LNCAP (cell line): ENCODE results near the gene SAP30.

ENCODE experiments used
- CTCF ChIP-seq: fragments of 450-650 bp; IDR thresholded peaks from 2 replicates; pipeline ENCODE4 v1.5.1; 2017; ENCODE audit warnings: mild to moderate bottlenecking

Gene SAP30

GRCh38 chr4:173405840-173406606 is 35.3 kb downstream of the SAP30 start:
- TF ChIP-seq CTCF: no peak

DNA sequence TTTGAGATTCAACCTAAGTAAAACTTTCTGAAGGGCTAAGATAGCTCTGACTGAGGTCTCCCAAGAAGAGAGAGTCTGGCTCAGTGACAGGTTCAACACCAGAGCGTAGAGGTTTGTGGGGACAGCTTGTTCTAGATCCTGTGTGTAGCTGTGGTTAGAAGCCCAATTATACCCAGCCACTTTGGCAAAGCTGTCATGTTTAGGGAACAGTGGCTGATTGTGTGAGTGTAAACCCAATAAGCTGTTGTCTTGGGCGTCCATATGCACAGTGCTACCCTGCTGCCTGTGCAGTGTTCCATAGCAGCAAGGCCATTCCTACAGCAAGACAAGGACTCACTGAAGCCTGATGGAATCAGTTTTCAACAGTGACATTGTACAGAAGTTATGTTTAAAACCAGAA is 39.3 kb downstream of the SAP30 start:
- no peak for TF ChIP-seq CTCF

- no peak for TF ChIP-seq CTCF
Measured at GRCh38 chr4:173411106-173411693, 40.4 kb downstream of the SAP30 start.

DNA sequence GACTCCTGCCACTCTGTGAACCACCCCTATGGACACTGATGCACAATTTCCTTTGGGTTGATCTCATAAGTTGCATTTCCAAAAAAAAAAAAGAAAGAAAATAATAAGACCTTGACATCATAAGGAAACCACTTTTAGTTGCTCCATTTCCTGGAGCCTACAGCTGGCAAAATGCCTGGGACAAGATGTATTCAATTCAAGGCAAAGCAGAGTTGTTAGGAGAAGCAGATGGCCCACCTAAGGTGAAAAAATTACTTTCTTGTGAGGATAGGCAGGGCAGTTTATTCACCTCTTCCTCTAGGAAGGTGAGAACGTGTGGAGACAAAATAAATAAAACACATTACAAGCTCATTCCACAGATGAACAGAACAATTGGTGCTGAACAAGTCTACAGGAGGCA is 42.3 kb downstream of the SAP30 start:
- TF ChIP-seq CTCF: no peak

DNA sequence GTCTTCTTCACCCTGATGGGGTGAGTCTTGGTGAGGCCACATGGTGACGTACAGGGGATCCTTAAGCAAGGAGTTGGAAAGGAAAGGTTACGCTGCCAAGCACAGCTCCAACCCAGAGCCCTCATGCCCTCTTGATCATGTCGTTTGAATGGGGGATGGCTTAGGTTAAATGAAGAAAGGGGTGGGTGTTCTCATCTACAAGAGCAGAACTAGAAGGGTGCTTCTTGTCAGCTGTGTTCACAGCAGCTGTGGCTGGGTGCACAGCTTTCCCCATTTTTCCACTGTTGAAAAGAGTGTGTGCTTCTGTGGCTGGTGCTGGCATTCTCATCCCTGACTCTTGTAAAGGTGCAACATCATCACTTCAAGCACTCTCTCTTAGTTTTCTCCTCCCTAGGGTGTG is 43.7 kb downstream of the SAP30 start:
- no peak for TF ChIP-seq CTCF

- no peak for TF ChIP-seq CTCF
Measured at GRCh38 chr4:173415092-173415491, 44.3 kb downstream of the SAP30 start.

- TF ChIP-seq CTCF: no peak
Measured at GRCh38 chr4:173415885-173416653, 45.3 kb downstream of the SAP30 start.
